GM10266 (cell line): ENCODE results near the gene TK2.

Source experiments
- DNase-seq: peaks from one replicate; pipeline ENCODE4 v3.0.0; 2012; ENCODE audit errors: extremely low spot score
- TF ChIP-seq, protein P1 (sequence below): IDR thresholded peaks from 2 replicates; pipeline ENCODE4 v1.5.1; 2012; ENCODE audit warnings: mild to moderate bottlenecking, low read depth; ENCODE audit not compliant: control insufficient read depth, insufficient read depth; ENCODE audit errors: missing control alignments

Gene TK2

DNA sequence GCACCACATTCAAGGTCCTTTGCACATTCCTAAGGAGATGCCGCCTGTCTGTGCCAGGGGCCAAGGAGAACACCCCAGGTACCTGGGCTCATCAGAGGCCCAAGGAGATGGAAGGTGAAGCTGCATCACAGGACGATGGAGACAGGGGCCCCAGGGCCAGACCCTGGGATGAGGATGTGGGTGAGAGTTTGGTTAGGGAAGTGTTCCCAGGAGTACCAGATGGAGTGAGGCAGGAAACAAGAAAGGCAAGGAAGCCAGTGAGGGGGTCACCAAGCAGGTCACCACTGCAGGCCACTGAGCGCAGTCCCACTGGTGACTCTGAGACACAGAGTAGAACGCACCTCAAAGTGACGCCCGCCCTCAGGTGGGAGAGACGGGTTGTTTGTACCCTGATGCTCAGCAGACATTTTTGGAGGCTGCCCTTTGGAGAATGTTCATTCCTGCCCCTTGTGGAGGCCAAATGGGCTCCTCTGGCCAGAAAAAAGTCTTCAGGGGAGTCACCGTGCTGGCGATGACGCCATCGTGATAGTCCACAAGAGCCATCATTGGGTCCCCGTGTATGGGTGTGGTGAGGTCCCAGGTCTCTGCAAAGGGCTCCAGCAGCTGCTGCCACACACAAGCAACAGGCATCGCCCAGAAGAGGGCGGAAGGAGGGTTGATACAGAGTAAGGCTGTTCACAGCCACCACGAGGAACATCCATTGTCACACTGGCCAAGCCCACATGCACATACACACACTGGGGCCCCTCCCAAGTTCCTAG, 65.3 kb downstream of the TK2 start:
- TF ChIP-seq, protein P1, sequence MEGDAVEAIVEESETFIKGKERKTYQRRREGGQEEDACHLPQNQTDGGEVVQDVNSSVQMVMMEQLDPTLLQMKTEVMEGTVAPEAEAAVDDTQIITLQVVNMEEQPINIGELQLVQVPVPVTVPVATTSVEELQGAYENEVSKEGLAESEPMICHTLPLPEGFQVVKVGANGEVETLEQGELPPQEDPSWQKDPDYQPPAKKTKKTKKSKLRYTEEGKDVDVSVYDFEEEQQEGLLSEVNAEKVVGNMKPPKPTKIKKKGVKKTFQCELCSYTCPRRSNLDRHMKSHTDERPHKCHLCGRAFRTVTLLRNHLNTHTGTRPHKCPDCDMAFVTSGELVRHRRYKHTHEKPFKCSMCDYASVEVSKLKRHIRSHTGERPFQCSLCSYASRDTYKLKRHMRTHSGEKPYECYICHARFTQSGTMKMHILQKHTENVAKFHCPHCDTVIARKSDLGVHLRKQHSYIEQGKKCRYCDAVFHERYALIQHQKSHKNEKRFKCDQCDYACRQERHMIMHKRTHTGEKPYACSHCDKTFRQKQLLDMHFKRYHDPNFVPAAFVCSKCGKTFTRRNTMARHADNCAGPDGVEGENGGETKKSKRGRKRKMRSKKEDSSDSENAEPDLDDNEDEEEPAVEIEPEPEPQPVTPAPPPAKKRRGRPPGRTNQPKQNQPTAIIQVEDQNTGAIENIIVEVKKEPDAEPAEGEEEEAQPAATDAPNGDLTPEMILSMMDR: no peak
- DNase-seq: no peak

GRCh38 chr16:66483689-66484452, 66.1 kb downstream of the TK2 start:
- DNase-seq: peak; percentile 80
- TF ChIP-seq, protein P1: peak; percentile 95

DNA sequence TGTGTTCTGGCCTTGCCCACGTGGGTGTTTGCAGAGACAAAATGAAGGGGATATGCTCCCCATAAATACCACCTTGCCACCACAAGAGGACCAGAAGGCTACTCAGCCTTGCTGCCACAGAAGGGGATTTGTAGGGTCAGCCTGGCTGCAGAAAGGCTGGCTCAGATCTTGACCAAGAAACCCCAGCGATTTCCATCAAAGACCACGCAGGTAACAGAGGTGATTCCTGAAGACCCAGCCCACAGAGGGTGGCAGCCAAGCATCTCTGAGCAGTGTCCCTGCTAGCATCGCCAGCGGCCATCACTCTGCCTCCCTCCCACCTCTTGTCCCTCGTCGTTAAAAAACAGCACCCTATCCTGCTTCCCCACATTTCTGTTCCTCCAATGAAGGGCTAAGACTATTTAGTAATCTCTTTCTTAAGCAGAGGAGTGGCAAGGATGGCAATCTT, 68.0 kb downstream of the TK2 start:
- DNase-seq: no peak
- TF ChIP-seq, protein P1: no peak

DNA sequence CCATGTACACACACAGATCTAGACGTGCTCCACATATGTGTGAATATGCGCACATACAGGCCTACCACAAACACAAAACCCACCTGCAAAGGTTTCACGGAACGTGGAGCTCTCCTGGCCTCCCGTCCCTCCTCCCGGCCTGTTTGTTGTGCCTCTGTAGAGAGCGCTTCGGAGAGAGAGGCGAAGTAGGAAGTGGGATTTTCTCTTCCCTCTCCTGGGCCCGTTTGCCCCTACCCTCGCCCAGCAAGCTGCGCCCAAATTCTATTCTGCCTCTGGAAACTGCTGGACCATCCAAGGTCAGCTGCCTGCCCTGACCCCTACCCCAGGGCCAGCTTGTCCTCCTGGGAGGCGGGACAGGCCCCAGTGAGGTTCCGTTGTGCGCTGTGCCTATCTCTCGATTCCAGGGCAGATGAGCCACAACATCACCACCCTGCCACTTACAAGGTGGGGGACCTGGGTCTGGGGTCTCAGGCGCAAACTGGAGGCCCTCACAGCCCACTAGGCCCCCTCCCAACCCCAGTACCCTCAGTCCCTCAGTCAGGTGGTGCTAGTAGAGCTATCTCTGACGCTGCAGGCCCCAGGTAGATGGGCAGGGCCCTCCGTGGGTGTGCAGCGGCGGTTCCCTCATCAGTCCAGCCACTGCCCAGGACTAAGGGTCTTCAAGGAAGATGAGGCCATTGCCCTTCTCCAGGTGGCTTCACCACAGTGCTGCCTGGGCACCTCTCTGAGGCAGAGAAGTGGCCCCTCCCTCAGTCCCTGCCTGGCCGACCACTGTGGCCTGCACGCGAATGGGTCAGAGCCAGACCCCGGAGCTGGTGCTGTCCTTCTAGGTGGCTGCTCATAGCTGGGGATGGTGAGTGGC, 68.6 kb downstream of the TK2 start:
- TF ChIP-seq, protein P1: no peak
- no peak for DNase-seq

- TF ChIP-seq, protein P1: no peak
Observed at GRCh38 chr16:66480265-66481080, 69.4 kb downstream of the TK2 start.

GRCh38 chr16:66479661-66480264, 70.2 kb downstream of the TK2 start:
- DNase-seq: no peak
- TF ChIP-seq, protein P1: no peak

More at GRCh38 chr16:66480265-66481080, 69.4 kb downstream of the TK2 start:
- DNase-seq: no peak
